ENCODE measurements around the gene RNF111.
"Not testable (repeated sequence)": the region's sequence is repeated elsewhere in the genome, so short reads cannot be mapped to it uniquely, and the experiment has no call there.

Gene RNF111

GRCh38 chr15:59133929-59134427, 146.5 kb downstream of the RNF111 start:
- DNase-seq (ENCODE audit: low read depth in 3 of 3), result no peak

DNA sequence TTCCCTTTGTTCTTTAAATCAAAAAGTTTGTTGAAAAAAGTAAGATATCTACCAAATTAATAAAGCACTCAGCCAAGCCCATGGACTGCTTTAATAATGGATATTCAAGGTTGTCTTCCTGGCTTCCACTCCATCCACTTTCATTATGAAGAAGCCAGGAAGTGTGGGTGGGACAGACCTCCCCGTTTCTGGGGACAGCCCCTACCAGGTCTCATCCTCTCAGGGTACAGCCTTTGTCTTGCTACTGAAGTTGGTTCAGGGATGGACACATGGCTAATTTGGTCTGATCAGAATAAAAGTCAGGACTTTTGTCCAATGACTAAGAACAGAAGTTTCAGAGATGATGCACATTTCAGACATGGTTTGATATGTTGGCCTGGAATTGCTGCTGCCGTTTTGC, 150.1 kb downstream of the RNF111 start:
- no peak for DNase-seq (ENCODE audit: low read depth in 3 of 3)

GRCh38 chr15:59138243-59138642, 150.8 kb downstream of the RNF111 start:
- peak; percentile 4 to 32 (median 30) for DNase-seq (ENCODE audit: low read depth in 3 of 3)

GRCh38 chr15:59140422-59141226, 153.2 kb downstream of the RNF111 start:
- no peak for DNase-seq (ENCODE audit: low read depth in 3 of 3)

DNA sequence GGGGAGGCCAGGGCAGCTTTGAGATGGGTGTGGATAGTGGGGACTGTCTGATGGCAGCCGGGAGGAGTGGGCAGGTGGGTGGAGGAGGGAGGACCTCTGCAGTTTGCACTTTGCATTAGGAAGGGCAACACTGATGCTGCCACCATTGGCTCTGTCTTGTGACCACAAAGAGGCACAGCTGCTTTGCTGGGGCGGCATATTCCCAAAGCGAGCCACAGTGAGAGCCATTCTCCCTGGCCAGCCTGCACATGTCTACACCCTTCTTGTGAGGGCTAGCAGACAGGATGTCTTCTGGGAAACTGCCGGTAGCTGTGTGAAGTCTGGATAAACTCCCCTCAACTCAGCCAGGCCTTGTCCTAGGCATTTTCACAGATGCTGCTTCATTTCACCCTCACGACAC, 155.8 kb downstream of the RNF111 start:
- no peak for DNase-seq (ENCODE audit: low read depth in 3 of 3)

DNA sequence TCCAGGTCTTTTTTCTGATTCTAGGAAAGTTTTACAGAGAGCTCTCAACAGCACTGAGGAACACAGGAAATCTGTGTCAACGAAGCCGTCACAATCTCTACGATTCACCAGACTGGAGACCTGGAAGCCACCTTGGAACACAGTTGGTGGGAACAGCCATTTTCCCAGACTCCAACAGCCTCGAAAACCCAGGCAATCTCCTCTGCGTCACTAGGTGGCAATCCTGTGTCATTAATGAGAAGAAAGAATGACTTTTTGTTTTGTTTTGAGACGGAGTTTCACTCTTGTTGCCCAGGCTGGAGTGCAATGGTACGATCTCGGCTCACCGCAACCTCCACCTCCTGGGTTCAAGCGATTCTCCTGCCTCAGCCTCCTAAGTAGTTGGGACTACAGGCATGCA, 157.1 kb downstream of the RNF111 start:
- not testable (repeated sequence) for DNase-seq (ENCODE audit: low read depth in 3 of 3)
